ENCODE data around the gene NEB.

The NEB gene

DNA sequence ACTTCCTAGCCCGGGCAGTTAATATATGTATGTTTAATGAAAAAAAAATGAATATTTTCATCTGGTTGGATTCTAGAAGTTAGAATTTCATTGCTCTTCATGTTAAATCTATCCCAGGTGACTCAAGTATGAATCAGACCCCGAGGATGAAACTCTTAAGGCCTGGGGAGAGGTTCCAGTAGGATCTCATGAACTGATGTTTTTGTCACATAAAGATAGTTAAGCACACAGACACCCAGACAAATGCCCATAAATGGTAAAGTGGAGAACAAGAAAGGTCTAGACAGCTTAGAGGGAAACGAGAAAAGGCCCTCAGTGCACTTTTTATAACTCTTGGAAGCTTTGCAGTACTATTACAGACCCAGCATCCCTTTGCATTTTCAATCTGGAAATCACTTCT, 210.4 kb downstream of the NEB start:
- TF ChIP-seq, protein P1, sequence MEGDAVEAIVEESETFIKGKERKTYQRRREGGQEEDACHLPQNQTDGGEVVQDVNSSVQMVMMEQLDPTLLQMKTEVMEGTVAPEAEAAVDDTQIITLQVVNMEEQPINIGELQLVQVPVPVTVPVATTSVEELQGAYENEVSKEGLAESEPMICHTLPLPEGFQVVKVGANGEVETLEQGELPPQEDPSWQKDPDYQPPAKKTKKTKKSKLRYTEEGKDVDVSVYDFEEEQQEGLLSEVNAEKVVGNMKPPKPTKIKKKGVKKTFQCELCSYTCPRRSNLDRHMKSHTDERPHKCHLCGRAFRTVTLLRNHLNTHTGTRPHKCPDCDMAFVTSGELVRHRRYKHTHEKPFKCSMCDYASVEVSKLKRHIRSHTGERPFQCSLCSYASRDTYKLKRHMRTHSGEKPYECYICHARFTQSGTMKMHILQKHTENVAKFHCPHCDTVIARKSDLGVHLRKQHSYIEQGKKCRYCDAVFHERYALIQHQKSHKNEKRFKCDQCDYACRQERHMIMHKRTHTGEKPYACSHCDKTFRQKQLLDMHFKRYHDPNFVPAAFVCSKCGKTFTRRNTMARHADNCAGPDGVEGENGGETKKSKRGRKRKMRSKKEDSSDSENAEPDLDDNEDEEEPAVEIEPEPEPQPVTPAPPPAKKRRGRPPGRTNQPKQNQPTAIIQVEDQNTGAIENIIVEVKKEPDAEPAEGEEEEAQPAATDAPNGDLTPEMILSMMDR (conservative IDR thresholded peaks at IDR 0.05; ENCODE audit: low read depth, low read length) = no peak
- DNase-seq (ENCODE audit: low read depth) = no peak
- H3K4me3 ChIP-seq (ENCODE audit: low read length) = no peak overlapping the region

- TF ChIP-seq, protein P1 (conservative IDR thresholded peaks at IDR 0.05; ENCODE audit: low read depth, low read length) = no peak
- no peak for DNase-seq (ENCODE audit: low read depth)
- no peak overlapping the region for H3K4me3 ChIP-seq (ENCODE audit: low read length)
Observed at GRCh38 chr2:151522556-151522955, 211.7 kb downstream of the NEB start.

DNA sequence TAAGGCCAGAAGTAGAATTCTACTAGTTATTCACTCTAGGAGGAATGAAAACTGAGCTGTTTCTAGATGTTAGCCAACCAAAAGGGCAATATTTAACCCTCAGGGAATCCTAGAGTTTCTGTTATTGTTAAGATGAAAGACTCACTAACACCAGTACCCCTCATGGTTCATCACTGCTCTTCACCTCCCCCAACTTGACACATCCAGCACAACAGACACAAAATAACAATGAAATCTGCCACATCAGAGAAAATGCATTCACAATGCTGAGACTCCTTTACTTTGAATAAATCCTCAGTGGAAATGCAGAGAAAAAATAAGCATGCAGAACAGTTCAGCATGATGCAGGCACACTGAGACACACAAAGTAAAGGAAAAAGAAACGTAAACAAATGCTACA, 213.3 kb downstream of the NEB start:
- DNase-seq (ENCODE audit: low read depth) = no peak
- TF ChIP-seq, protein P1 (conservative IDR thresholded peaks at IDR 0.05; ENCODE audit: low read depth, low read length) = no peak
- H3K4me3 ChIP-seq (ENCODE audit: low read length) = no peak overlapping the region

DNA sequence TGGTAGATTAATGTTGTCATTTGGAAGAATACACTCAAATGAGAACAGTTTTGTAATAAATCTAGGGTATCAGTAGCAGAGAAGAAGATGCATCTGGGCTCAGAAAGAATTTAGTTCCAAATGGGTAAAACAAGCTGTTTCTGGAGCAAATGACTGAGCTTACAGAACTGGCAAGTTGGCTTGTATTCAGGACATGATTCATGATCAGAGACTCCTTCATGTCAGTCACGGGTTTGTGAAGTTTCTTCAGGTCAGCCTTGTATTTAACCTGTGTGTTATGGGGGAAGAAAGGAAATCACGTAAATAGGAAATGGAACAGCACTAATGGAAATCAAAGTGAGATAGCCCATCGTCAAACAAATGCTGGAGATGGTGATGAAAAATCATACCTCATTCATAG, 215.5 kb downstream of the NEB start:
- no peak overlapping the region for H3K4me3 ChIP-seq (ENCODE audit: low read length)
- TF ChIP-seq, protein P1 (conservative IDR thresholded peaks at IDR 0.05; ENCODE audit: low read depth, low read length) = no peak
- no peak for DNase-seq (ENCODE audit: low read depth)

GRCh38 chr2:151508519-151508918, 225.8 kb downstream of the NEB start:
- no peak overlapping the region for H3K4me3 ChIP-seq (ENCODE audit: low read length)
- DNase-seq (ENCODE audit: low read depth) = no peak
- TF ChIP-seq, protein P1 (conservative IDR thresholded peaks at IDR 0.05; ENCODE audit: low read depth, low read length) = no peak

- H3K4me3 ChIP-seq (ENCODE audit: low read length) = no peak overlapping the region
- no peak for DNase-seq (ENCODE audit: low read depth)
- TF ChIP-seq, protein P1 (conservative IDR thresholded peaks at IDR 0.05; ENCODE audit: low read depth, low read length) = no peak
Observed at GRCh38 chr2:151506170-151506569, 228.1 kb downstream of the NEB start.

GRCh38 chr2:151498178-151498577, 236.1 kb downstream of the NEB start:
- TF ChIP-seq, protein P1 (conservative IDR thresholded peaks at IDR 0.05; ENCODE audit: low read depth, low read length) = no peak
- H3K4me3 ChIP-seq (ENCODE audit: low read length) = no peak overlapping the region
- no peak for DNase-seq (ENCODE audit: low read depth)
